GM12865 (cell line): ENCODE results near the gene SUOX.
"Not testable (repeated sequence)": the region's sequence is repeated elsewhere in the genome, so short reads cannot be mapped to it uniquely, and the experiment has no call there.

Experiments
- DNase-seq: peaks from one replicate; pipeline ENCODE4 v3.0.0; 2010; ENCODE audit warnings: low read depth
- H3K4me3 ChIP-seq: 2 replicates; pipeline ENCODE4 v1.5.1; 2011; ENCODE audit warnings: mild to moderate bottlenecking, low read depth, low read length, control low read depth
- TF ChIP-seq, protein P1 (sequence below): IDR thresholded peaks from 2 replicates; pipeline ENCODE4 v1.5.1; 2011; ENCODE audit warnings: low read length, control low read depth, low read depth, inconsistent platforms; ENCODE audit not compliant: insufficient read depth; ENCODE audit errors: missing control alignments

SUOX gene

DNA sequence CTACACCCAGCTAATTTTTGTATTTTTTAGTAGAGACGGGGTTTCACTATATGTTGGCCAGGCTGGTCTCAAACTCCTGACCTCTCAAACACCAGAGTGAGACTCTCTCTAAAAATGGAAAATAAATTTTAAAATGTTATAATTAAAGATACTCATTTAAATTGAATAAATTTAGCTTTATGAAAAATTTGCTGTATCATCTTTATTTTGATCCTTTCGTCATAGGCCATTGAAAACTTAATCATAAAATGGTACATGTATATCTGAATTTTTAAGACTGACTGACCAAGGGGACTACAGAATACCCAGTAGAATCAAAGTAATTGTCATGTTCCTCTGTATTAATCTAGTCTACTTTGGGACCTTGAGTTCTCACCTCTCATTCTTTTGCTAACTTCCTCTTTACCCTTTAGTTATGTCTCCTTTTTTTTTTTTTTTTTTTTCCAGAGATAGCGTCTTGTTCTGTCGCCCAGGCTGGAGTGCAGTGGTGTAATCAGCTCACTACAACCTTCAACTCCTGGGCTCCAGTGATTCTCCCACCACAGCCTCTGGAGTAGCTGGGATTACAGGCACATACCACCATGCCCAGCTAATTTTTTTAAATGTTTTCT, 13.7 kb upstream of the SUOX start:
- TF ChIP-seq, protein P1, sequence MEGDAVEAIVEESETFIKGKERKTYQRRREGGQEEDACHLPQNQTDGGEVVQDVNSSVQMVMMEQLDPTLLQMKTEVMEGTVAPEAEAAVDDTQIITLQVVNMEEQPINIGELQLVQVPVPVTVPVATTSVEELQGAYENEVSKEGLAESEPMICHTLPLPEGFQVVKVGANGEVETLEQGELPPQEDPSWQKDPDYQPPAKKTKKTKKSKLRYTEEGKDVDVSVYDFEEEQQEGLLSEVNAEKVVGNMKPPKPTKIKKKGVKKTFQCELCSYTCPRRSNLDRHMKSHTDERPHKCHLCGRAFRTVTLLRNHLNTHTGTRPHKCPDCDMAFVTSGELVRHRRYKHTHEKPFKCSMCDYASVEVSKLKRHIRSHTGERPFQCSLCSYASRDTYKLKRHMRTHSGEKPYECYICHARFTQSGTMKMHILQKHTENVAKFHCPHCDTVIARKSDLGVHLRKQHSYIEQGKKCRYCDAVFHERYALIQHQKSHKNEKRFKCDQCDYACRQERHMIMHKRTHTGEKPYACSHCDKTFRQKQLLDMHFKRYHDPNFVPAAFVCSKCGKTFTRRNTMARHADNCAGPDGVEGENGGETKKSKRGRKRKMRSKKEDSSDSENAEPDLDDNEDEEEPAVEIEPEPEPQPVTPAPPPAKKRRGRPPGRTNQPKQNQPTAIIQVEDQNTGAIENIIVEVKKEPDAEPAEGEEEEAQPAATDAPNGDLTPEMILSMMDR = no peak
- H3K4me3 ChIP-seq = no peak overlapping the region
- DNase-seq = no peak

GRCh38 chr12:55984861-55985260, 12.2 kb upstream of the SUOX start:
- no peak for DNase-seq
- no peak overlapping the region for H3K4me3 ChIP-seq
- TF ChIP-seq, protein P1 = no peak

GRCh38 chr12:55985341-55985740, 11.7 kb upstream of the SUOX start:
- TF ChIP-seq, protein P1 = no peak
- no peak for DNase-seq
- no peak overlapping the region for H3K4me3 ChIP-seq

DNA sequence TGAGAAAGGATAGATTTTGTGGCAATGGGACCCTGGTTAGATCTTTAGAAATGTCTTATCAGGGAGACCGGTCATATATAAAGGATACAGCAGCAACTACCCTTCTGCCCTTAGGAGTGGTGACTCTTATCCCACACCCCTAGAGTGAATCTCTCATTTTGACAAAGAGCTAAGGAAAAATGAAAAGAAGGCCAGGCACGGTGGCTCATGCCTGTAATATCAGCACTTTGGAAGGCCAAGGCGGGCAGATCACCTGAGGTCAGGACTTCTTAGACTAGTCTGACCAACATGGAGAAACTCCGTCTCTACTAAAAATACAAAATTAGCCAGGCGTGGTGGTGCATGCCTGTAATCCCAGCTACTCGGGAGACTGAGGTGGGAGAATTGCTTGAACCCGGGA, 11.1 kb upstream of the SUOX start:
- not testable (repeated sequence) for DNase-seq, H3K4me3 ChIP-seq

GRCh38 chr12:55991110-55991509, 6.0 kb upstream of the SUOX start:
- TF ChIP-seq, protein P1 = no peak
- no peak for DNase-seq

DNA sequence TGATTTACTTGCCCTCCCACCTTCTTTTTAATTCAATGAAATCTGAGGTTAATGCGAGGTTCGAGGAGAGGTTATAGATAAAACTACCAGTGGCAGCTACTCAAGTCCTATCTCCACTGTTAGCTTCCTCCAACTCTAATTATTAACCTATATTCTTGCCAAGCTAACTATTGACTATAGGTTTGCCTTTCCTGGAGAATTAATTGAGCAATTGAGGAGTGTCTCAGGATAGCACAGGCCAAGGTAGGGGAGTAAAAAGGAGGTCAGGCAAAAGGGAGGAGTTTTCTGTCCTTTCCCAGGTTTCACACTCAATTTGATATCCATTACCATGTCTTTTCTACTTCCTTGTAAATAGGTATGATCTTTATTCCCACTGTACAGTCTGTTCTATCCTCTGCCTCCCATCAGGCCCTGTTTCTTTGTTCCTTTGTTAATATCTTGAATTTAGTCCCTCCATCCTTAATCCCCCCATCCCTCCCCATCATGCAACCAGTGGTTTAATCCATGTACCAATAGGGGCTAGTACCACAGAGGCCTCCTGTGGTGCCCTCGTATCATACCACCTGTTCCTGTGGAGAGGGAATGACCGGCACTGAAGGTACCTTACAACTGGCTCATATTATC, 3.7 kb upstream of the SUOX start:
- DNase-seq = no peak
- TF ChIP-seq, protein P1 = no peak
- no peak overlapping the region for H3K4me3 ChIP-seq

More at GRCh38 chr12:55991110-55991509, 6.0 kb upstream of the SUOX start:
- no peak overlapping the region for H3K4me3 ChIP-seq

- no peak overlapping the region for H3K4me3 ChIP-seq
- TF ChIP-seq, protein P1 = no peak
- no peak for DNase-seq
Observed at GRCh38 chr12:55995366-55995765, 1.7 kb upstream of the SUOX start.
